HepG2 (cell line): ENCODE results near the gene P2RX3. TPM values are rescaled to one million over a fixed set of nuclear protein-coding genes. Genes with fewer than 3 reads are reported as not detected.
A peak's percentile ranks its signal among the peaks of the same experiment; 100 is the strongest.

Experiments
- ARID5B ChIP-seq: IDR thresholded peaks from 2 replicates; pipeline ENCODE4 v1.4.0; 2020; ENCODE audit warnings: mild to moderate bottlenecking, missing genetic modification reagents
- ARNTL ChIP-seq: sonication (generic); formaldehyde crosslinking; IDR thresholded peaks from 2 replicates; pipeline ENCODE4 v1.4.0; 2020; ENCODE audit warnings: mild to moderate bottlenecking, missing genetic modification reagents
- FOSL2 ChIP-seq: sonication (generic); formaldehyde crosslinking; IDR thresholded peaks from 2 replicates; pipeline ENCODE4 v1.4.0; 2020; ENCODE audit warnings: missing genetic modification reagents
- FOXA3 ChIP-seq: IDR thresholded peaks from 2 replicates; pipeline ENCODE4 v1.6.1; 2016; ENCODE audit warnings: missing genetic modification reagents, missing compliant biosample characterization
- GABPA ChIP-seq, 2 experiments: IDR thresholded peaks; 2 replicates each; pipeline ENCODE4 v1.6.1; 2011 to 2016; ENCODE audit warnings: low read depth in 2 of 2, low read length in 1 of 2, missing biosample characterization in 1 of 2, missing genetic modification characterization in 1 of 2
- MAX ChIP-seq: IDR thresholded peaks from 2 replicates; pipeline ENCODE4 v1.6.1; 2012; ENCODE audit warnings: inconsistent platforms
- NR2C2 ChIP-seq: sonication (generic); formaldehyde crosslinking; IDR thresholded peaks from 2 replicates; pipeline ENCODE4 v1.4.0; 2020; ENCODE audit warnings: missing genetic modification reagents, mild to moderate bottlenecking, moderate library complexity, borderline replicate concordance
- NR2F6 ChIP-seq, 2 experiments: IDR thresholded peaks; 2 replicates each; pipeline ENCODE4 v1.6.1; 2016; ENCODE audit warnings: antibody characterized with exemption in 1 of 2, mild to moderate bottlenecking in 1 of 2
- PTBP1 ChIP-seq: fragments of 200-400 bp; formaldehyde crosslinking; IDR thresholded peaks from 2 replicates; pipeline ENCODE4 v1.6.1; 2018; ENCODE audit warnings: low read length, low read depth; ENCODE audit not compliant: poor library complexity, severe bottlenecking
- SALL1 ChIP-seq: sonication (generic); formaldehyde crosslinking; IDR thresholded peaks from 2 replicates; pipeline ENCODE4 v1.8.0; 2022; ENCODE audit warnings: mild to moderate bottlenecking, missing genetic modification reagents
- SRY ChIP-seq: sonication (generic); formaldehyde crosslinking; IDR thresholded peaks from 2 replicates; pipeline ENCODE4 v1.8.0; 2022; ENCODE audit warnings: mild to moderate bottlenecking, missing genetic modification reagents
- TFDP2 ChIP-seq: sonication (generic); formaldehyde crosslinking; IDR thresholded peaks from 2 replicates; pipeline ENCODE4 v1.4.0; 2020; ENCODE audit warnings: missing genetic modification reagents
- ZBTB34 ChIP-seq: sonication (generic); formaldehyde crosslinking; IDR thresholded peaks from 2 replicates; pipeline ENCODE4 v1.8.0; 2022; ENCODE audit warnings: mild to moderate bottlenecking, missing genetic modification reagents
- ZFX ChIP-seq: sonication (generic); formaldehyde crosslinking; IDR thresholded peaks from 2 replicates; pipeline ENCODE4 v1.4.0; 2020; ENCODE audit warnings: mild to moderate bottlenecking, low read depth, missing genetic modification reagents, moderate library complexity
- ZFY ChIP-seq: sonication (generic); formaldehyde crosslinking; IDR thresholded peaks from 2 replicates; pipeline ENCODE4 v1.4.0; 2020; ENCODE audit warnings: missing genetic modification reagents
- ZMYM4 ChIP-seq: sonication (generic); formaldehyde crosslinking; IDR thresholded peaks from 2 replicates; pipeline ENCODE4 v1.8.1; 2023; ENCODE audit warnings: mild to moderate bottlenecking, missing genetic modification reagents
- ZNF264 ChIP-seq: sonication (generic); formaldehyde crosslinking; IDR thresholded peaks from 2 replicates; pipeline ENCODE4 v1.4.0; 2020; ENCODE audit warnings: missing genetic modification reagents
- ZNF503 ChIP-seq: sonication (generic); formaldehyde crosslinking; IDR thresholded peaks from 2 replicates; pipeline ENCODE4 v1.4.0; 2020; ENCODE audit warnings: missing genetic modification reagents
- ZNF747 ChIP-seq: sonication (generic); formaldehyde crosslinking; IDR thresholded peaks from 2 replicates; pipeline ENCODE4 v1.8.1; 2023; ENCODE audit warnings: missing genetic modification reagents, mild to moderate bottlenecking, borderline replicate concordance
- ZNF776 ChIP-seq: sonication (generic); formaldehyde crosslinking; IDR thresholded peaks from 2 replicates; pipeline ENCODE4 v1.4.0; 2020; ENCODE audit warnings: mild to moderate bottlenecking, missing genetic modification reagents
- polyA plus RNA-seq, 8 experiments: library from polyadenylated mRNA; depleted of rRNA in 3 of 8; stranded (reverse) in 7 of 8; unstranded in 1 of 8; fragments of >200 nt; fragmentation: Illumina TruSeq in 4 of 8; extraction: Trizol in 4 of 8; gene quantifications; 2 replicates each; pipeline versions ENCODE4 v1.2.1 to v1.2.3, GENCODE V29; 2011 to 2016; ENCODE audit warnings: low read depth in 4 of 8, missing spikeins in 1 of 8, mixed read lengths in 1 of 8; ENCODE audit not compliant: insufficient read depth in 1 of 8
- total RNA-seq, 5 experiments: library from RNA; depleted of rRNA; stranded (reverse); fragments of >200 nt; fragmentation: Illumina TruSeq; extraction: Trizol; gene quantifications; 2 replicates each; pipeline ENCODE4 v1.2.3, GENCODE V29; 2016; ENCODE audit warnings: low read depth in 1 of 5

P2RX3 gene
- total and polyA plus RNA-seq, 2 of the 13 experiments (the other 11 are each of a cell fraction or from before 2014, with no cell fraction given): 0.08 TPM; not detected in 1

GRCh38 chr11:57349491-57350274 is 11.5 kb downstream of the P2RX3 start (continued):
- TF ChIP-seq FOSL2 (CRISPR knock-in tag) (0 out of 2 replicates have a peak, but pooled peaks have one; percentile 15), ZNF776 (0 out of 2 replicates have a peak, but pooled peaks have one; percentile 48), ZBTB34 (CRISPR knock-in tag) (0 out of 2 replicates have a peak, but pooled peaks have one; percentile 26), TFDP2 (CRISPR knock-in tag) (0 out of 2 replicates have a peak, but pooled peaks have one; percentile 25), PTBP1 (peak; percentile 50), ARNTL (CRISPR knock-in tag) (no peak), FOXA3 (CRISPR knock-in tag) (0 out of 2 replicates have a peak, but pooled peaks have one; percentile 12), ZFY (CRISPR knock-in tag) (0 out of 2 replicates have a peak, but pooled peaks have one; percentile 26), ZNF747 (no peak), NR2C2 (peak; percentile 79), SRY (no peak), GABPA (IDR thresholded peaks at IDR 0.05; ENCODE audit: low read depth, low read length) (no peak), GABPA (CRISPR knock-in tag; IDR thresholded peaks at IDR 0.05; ENCODE audit: low read depth) (no peak), ZMYM4 (peak; percentile 62; the same call in 1 of the 2 replicates), NR2F6 (IDR thresholded peaks at IDR 0.05) (peak; percentile 76), NR2F6 (CRISPR knock-in tag; IDR thresholded peaks at IDR 0.05) (peak; percentile 61), MAX (0 out of 2 replicates have a peak, but pooled peaks have one; percentile 23), ZNF264 (CRISPR knock-in tag) (no peak), ZFX (peak; percentile 50; the same call in 1 of the 2 replicates), ARID5B (CRISPR knock-in tag) (peak; percentile 56), SALL1 (CRISPR knock-in tag) (peak; percentile 66; the same call in 1 of the 2 replicates), ZNF503 (CRISPR knock-in tag) (no peak)
